ENCODE results near the gene ARPP19. TPM values are rescaled to one million over a fixed set of nuclear protein-coding genes. Genes with fewer than 3 reads are reported as not detected.
A peak's percentile ranks its signal among the peaks of the same experiment; 100 is the strongest.

Gene ARPP19
- total RNA-seq, 1 donor from 2014 or later, result 213 TPM

GRCh38 chr15:52524223-52525136 lies 44.4 kb downstream of the ARPP19 start:
- Mint-ChIP-seq H3K4me3 (peak overlapping the region; percentile 10), H3K9me3 (no peaks in the 10 kb centered on the region), H3K36me3 (ENCODE audit: low read depth) (no peaks in the 10 kb centered on the region), H3K27me3 (ENCODE audit: low read depth) (peaks cover 13% of the 10 kb centered on the region), H3K4me1 (peaks cover 26% of the 10 kb centered on the region), H3K27ac (ENCODE audit: unreplicated experiment) (no peak overlapping the region)
- DNase-seq (ENCODE audit: low read depth, low spot score), result no peak
- no peak for TF ChIP-seq CTCF (conservative IDR thresholded peaks at IDR 0.05)

- no peak overlapping the region for H3K4me3 Mint-ChIP-seq
- no peak overlapping the region for H3K27ac Mint-ChIP-seq (ENCODE audit: unreplicated experiment)
- H3K36me3 Mint-ChIP-seq (ENCODE audit: low read depth), result no peaks in the 10 kb centered on the region
- no peaks in the 10 kb centered on the region for H3K9me3 Mint-ChIP-seq
- DNase-seq (ENCODE audit: low read depth, low spot score), result no peak
- H3K27me3 Mint-ChIP-seq (ENCODE audit: low read depth), result peaks cover 11% of the 10 kb centered on the region
- TF ChIP-seq CTCF (conservative IDR thresholded peaks at IDR 0.05), result no peak
- peaks cover 26% of the 10 kb centered on the region for H3K4me1 Mint-ChIP-seq
Measured at GRCh38 chr15:52523647-52524046, 45.2 kb downstream of the ARPP19 start.

- Mint-ChIP-seq H3K9me3 (no peaks in the 10 kb centered on the region), H3K4me3 (no peak overlapping the region), H3K4me1 (peaks cover 26% of the 10 kb centered on the region), H3K36me3 (ENCODE audit: low read depth) (no peaks in the 10 kb centered on the region), H3K27me3 (ENCODE audit: low read depth) (peaks cover 11% of the 10 kb centered on the region), H3K27ac (ENCODE audit: unreplicated experiment) (no peak overlapping the region)
- no peak for TF ChIP-seq CTCF (conservative IDR thresholded peaks at IDR 0.05)
- DNase-seq (ENCODE audit: low read depth, low spot score), result no peak
Measured at GRCh38 chr15:52523192-52523591, 45.6 kb downstream of the ARPP19 start.

- no peak for DNase-seq (ENCODE audit: low read depth, low spot score)
- Mint-ChIP-seq H3K4me1 (peaks cover 11% of the 10 kb centered on the region), H3K27ac (ENCODE audit: unreplicated experiment) (no peak overlapping the region), H3K4me3 (no peak overlapping the region), H3K36me3 (ENCODE audit: low read depth) (no peaks in the 10 kb centered on the region), H3K27me3 (ENCODE audit: low read depth) (no peaks in the 10 kb centered on the region), H3K9me3 (no peaks in the 10 kb centered on the region)
- TF ChIP-seq CTCF (conservative IDR thresholded peaks at IDR 0.05), result no peak
Measured at GRCh38 chr15:52521682-52522081, 47.1 kb downstream of the ARPP19 start.

GRCh38 chr15:52520421-52520820 lies 48.4 kb downstream of the ARPP19 start:
- no peaks in the 10 kb centered on the region for H3K27me3 Mint-ChIP-seq (ENCODE audit: low read depth)
- TF ChIP-seq CTCF (conservative IDR thresholded peaks at IDR 0.05), result no peak
- H3K36me3 Mint-ChIP-seq (ENCODE audit: low read depth), result no peaks in the 10 kb centered on the region
- no peak overlapping the region for H3K27ac Mint-ChIP-seq (ENCODE audit: unreplicated experiment)
- peaks cover 11% of the 10 kb centered on the region for H3K4me1 Mint-ChIP-seq
- H3K9me3 Mint-ChIP-seq, result no peaks in the 10 kb centered on the region
- no peak overlapping the region for H3K4me3 Mint-ChIP-seq
- no peak for DNase-seq (ENCODE audit: low read depth, low spot score)
